ENCODE results near the gene IGFBPL1. TPM values are rescaled to one million over a fixed set of nuclear protein-coding genes. Genes with fewer than 3 reads are reported as not detected.
"Not testable (repeated sequence)": the region's sequence is repeated elsewhere in the genome, so short reads cannot be mapped to it uniquely, and the experiment has no call there.

Gene IGFBPL1
- total RNA-seq, 1 donor from 2014 or later: 0.87 TPM

GRCh38 chr9:38380230-38380871 lies 43.9 kb downstream of the IGFBPL1 start:
- Histone ChIP-seq H3K9me3 (no peaks in the 10 kb centered on the region), H3K36me3 (no peaks in the 10 kb centered on the region), H3K27ac (no peak overlapping the region), H3K4me3 (no peak overlapping the region), H3K4me1 (no peaks in the 10 kb centered on the region), H3K27me3 (no peaks in the 10 kb centered on the region)
- TF ChIP-seq, protein P1, sequence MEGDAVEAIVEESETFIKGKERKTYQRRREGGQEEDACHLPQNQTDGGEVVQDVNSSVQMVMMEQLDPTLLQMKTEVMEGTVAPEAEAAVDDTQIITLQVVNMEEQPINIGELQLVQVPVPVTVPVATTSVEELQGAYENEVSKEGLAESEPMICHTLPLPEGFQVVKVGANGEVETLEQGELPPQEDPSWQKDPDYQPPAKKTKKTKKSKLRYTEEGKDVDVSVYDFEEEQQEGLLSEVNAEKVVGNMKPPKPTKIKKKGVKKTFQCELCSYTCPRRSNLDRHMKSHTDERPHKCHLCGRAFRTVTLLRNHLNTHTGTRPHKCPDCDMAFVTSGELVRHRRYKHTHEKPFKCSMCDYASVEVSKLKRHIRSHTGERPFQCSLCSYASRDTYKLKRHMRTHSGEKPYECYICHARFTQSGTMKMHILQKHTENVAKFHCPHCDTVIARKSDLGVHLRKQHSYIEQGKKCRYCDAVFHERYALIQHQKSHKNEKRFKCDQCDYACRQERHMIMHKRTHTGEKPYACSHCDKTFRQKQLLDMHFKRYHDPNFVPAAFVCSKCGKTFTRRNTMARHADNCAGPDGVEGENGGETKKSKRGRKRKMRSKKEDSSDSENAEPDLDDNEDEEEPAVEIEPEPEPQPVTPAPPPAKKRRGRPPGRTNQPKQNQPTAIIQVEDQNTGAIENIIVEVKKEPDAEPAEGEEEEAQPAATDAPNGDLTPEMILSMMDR (IDR thresholded peaks at IDR 0.05): no peak
- DNase-seq: no peak
- ATAC-seq: no peak
- intact Hi-C loops (cut with DNase I): no loop called here

- H3K36me3 ChIP-seq; DNase-seq; H3K4me3 ChIP-seq; H3K27ac ChIP-seq; H3K9me3 ChIP-seq; H3K4me1 ChIP-seq; ATAC-seq; intact Hi-C loops (cut with DNase I); H3K27me3 ChIP-seq: not testable (repeated sequence)
Measured at GRCh38 chr9:38377336-38378083, 46.7 kb downstream of the IGFBPL1 start.

- intact Hi-C loops (cut with DNase I): no loop called here
- no peaks in the 10 kb centered on the region for H3K4me1 ChIP-seq
- H3K27ac ChIP-seq: no peak overlapping the region
- no peaks in the 10 kb centered on the region for H3K27me3 ChIP-seq
- no peak for ATAC-seq
- DNase-seq: no peak
- no peak overlapping the region for H3K4me3 ChIP-seq
- TF ChIP-seq, protein P1 (IDR thresholded peaks at IDR 0.05): no peak
- H3K9me3 ChIP-seq: no peaks in the 10 kb centered on the region
- no peaks in the 10 kb centered on the region for H3K36me3 ChIP-seq
Measured at GRCh38 chr9:38376021-38376670, 48.1 kb downstream of the IGFBPL1 start.

- TF ChIP-seq, protein P1 (IDR thresholded peaks at IDR 0.05): no peak
- Histone ChIP-seq H3K4me3 (no peak overlapping the region), H3K9me3 (no peaks in the 10 kb centered on the region), H3K27me3 (no peaks in the 10 kb centered on the region), H3K27ac (no peak overlapping the region), H3K4me1 (no peaks in the 10 kb centered on the region), H3K36me3 (no peaks in the 10 kb centered on the region)
- intact Hi-C loops (cut with DNase I): no loop called here
- ATAC-seq (no peak), DNase-seq (no peak)
Measured at GRCh38 chr9:38375572-38375963, 48.7 kb downstream of the IGFBPL1 start.

- Histone ChIP-seq H3K27me3 (no peaks in the 10 kb centered on the region), H3K27ac (no peak overlapping the region), H3K4me1 (no peaks in the 10 kb centered on the region), H3K4me3 (no peak overlapping the region), H3K36me3 (no peaks in the 10 kb centered on the region), H3K9me3 (no peaks in the 10 kb centered on the region)
- ATAC-seq (no peak), DNase-seq (no peak)
- intact Hi-C loops (cut with DNase I): no loop called here
- TF ChIP-seq, protein P1 (IDR thresholded peaks at IDR 0.05): no peak
Measured at GRCh38 chr9:38374847-38375571, 49.2 kb downstream of the IGFBPL1 start.
